Prostate gland (tissue), 2 donors: ENCODE results near the gene CACNA2D4.

Experiments
- CTCF ChIP-seq, 4 experiments: fragments of 200-600 bp in 2 of 4; fragments of 450-650 bp in 2 of 4; sonication (generic) in 2 of 4; IDR thresholded peaks; 1 replicate in 3 of 4; 2 replicates in 1 of 4; pipeline ENCODE4 v1.5.1; 2016 to 2019; ENCODE audit warnings: antibody characterized with exemption in 4 of 4, mild to moderate bottlenecking in 2 of 4, moderate library complexity in 2 of 4
- POLR2AphosphoS5 ChIP-seq: sonication (generic); formaldehyde crosslinking; IDR thresholded peaks from one replicate; pipeline ENCODE4 v1.6.1; 2017; ENCODE audit warnings: antibody characterized with exemption

- no peak for TF ChIP-seq CTCF (IDR thresholded peaks at IDR 0.05)
- no peak for TF ChIP-seq POLR2AphosphoS5
These were observed 63.2 kb downstream of the CACNA2D4 start for GRCh38 chr12:1855241-1855640.
